Embryonic facial prominence (tissue), 1 donor: Measurements from ENCODE around the gene CECR2.
A peak's percentile ranks its signal among the peaks of the same experiment; 100 is the strongest.

Experiments
- DNase-seq: peaks from one replicate; pipeline ENCODE4 v3.0.0-alpha.2; 2016; ENCODE audit errors: extremely low spot score

The CECR2 gene

DNA sequence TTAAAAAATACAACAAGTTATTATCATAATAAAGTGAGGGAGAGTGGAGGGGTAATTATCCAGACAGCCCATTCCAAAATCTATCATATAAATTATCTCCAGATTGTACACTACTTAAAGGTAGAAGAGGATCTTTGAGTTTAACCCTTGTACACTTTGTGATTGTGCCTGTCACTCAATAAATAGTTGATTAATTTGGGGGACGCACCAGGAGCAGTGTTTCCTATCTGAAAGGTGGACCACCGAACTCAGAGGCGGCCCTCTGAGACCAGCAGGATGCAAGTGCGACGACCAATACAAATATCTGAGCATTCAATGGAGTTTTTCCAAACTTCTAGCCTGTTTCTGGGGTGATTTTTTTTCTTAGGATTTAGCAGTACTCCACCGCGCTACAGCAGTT is 1.1 kb upstream of the CECR2 start:
- DNase-seq, result no peak

DNA sequence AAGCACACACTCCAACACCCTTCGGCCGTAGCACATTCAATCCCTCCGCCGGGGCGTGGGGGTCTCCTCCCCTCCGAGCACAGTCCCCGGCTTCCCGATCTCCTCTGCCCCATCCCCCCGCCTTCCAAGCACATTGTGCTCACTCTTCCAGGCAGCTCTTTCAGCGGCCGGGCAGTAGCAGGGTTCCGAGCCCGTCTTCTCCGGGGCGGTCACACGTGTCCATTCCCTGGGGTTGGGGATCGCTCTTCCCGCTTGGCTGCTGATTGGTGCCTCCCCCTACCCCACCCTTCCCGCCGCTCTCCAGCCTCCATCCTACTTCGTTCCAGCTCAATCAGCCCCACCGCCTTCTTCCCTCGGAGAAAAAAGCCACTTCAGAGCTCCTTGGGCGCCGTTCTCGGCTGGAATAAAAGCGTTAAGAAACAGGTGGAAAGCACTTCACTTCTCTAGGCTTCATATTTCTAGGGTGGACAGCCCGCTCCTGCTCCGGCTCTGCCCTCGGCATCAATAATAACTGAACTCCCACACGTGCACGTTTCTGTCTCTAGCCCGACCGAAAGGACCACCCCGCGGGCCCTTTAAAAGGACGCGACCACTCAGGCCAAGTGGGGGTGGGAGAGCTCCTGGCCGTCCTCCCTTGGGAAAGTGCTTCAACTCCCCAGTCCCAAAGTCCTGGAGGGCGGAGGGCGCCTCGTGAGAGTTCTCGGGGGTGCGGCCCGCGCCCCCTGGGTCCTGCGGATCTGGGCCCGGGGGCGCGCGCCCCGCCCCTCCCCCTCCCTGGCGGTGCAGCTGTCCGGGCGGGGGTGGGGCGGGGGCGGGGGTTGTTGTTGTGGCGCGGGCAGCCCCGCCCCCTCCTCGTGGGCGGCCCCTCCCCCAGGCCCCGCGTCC is 464 bp upstream of the CECR2 start:
- DNase-seq, result no peak

DNA sequence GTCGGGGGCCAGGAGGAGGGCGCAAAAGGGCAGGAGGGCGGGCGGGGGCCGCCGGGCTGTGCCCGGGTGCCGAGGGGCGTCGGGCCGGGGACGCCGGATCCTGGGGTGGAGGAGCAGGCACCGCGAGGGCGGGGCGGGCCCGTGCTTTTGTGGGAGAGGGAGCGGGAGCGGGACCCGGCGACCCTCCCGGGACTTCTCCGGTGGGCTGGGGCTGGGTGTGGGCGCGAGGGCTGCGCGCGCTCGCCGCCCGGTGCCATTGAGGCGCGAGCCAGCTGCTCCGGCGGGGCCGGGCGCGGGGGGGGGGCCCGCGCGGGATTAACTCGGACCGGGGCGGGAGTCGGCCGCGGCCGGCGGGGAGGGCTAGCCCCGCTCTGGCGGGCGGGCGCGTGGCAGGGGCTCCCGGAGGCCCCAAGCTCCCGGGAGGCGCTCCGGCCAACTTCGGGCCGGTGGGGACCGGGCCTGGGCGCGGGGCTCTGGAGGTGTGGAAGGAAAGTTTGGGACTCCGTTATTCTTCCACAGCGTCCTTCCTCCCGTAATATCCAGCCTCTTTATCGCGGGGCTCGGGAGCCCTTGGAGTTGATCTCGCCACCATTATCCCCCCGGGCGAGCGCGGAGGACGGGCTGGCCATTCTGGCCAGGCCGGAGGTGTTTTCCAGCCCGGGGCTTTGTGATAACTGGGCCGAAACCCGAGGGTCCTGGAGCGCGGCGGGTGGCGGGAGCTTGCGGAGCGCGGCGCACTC is 936 bp downstream of the CECR2 start:
- no peak for DNase-seq

DNA sequence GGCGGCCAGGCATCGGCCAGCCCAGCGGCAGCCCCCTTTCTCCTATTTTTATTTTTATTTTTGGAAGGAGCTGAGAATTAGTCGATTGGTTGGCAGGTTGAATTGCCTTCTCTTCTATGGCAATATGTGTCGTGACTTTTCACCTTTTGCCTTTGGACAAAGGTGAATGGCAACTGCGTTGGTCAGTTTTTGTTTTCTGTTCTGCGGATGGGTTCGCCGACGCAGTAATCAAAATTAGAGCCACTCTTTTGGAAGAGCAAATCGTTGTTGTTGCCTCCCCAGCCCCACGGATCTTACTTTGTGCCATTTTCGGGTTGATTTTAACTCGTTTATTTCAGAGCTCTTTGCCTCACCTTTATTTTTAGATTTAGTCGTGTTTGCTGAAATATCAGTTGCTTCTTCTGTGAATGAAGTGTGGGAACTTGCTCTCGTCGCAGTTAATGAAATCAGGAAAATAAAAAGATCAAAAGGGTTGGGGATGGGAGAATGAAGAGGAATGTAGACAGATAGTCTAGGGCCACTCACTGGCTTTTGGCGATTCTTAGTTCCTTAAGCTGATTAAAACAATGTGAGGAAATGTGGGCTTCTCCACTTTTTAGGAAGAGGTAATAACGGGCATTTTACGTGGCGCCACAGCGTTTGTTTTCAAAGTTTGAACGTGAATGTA is 1.6 kb downstream of the CECR2 start:
- no peak for DNase-seq

DNA sequence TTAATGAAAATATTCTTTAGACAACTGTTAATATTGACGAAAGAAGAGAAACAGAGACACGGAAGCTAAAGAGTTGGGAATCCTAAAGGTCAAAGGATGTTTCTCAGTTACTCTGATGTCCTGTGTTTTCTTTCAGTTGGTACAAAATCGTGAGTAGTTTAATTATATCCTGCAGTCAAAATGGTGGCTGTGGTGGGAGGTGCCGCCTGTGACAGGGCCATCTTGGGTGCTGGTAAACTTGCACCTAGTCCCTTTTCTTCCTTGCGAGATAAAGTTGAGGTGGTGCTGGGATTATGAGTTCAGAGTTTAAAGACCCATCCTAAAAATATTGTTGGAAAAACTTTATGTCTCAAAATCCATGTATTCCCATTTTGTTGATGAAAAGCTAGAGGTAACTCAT is 2.2 kb downstream of the CECR2 start:
- DNase-seq, result no peak

DNA sequence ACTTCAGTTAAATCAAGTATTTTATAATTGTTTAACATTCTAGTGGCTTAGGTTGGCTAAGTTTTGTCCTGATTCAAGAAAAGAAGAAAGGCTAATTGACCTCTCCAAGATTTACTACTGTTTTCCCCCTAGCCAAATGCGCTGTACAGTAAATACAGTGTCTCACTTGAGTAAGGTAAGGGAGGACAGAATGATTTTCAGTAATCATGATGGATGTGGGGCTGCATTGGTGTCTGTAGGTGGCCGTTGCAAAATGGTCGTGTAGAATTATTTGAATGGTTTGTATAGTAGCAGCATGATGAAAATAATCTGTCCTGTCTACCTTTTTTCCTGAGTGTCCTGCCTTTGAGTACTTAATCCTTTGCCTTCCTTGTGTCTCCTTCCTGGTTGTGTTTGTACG is 4.6 kb downstream of the CECR2 start:
- no peak for DNase-seq

DNA sequence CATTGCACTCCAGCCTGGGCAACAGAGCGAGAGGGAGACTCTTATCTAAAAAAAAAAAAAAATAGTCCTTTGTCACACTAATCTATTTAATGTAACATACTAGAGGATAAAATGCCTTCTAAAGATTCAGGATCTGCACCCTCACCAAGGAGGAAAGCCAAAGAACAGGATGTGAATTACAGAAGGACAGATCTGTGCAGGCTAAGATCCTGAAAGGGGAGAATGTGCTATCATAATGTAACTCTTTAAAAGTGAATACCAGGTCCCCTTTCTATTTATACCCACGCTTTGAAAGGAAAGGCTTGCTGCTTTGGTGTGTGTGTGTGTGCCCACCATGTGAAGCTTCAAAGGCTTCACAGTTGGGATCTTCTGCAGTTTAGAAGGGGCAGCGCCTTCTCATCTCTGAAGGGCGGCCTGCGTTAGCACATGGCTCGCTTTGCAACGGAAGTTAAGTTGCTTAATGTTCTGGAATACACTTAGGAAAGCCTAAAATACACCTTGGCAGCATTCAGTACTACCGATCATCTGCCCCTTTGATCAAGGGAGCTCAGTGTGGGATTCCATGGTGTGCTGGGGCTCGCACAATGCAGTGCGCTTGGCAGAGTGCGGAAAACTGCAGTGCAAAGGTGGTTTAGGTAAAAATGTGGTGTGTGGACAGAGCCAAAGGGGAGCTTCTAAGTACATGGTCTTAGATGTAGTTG is 6.8 kb downstream of the CECR2 start:
- no peak for DNase-seq

DNA sequence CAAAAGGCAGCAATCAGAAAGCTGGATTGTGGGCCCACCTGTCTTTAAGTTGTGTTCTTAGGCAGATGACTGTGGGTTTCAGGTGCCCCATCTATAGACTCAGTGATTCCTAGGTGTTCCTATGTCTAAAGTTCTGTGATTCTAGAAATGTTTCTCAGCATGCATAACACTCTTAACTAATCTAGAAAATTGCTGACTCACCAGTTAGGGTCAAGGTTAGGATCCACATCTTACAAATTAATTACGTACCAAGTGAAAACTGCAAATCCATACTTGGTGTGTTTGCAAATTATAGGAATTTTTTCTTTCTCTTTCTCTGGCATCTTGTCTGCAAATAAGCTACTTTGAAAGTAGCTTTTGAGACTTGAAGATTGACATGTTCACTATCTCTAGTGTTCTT is 7.7 kb downstream of the CECR2 start:
- DNase-seq, result no peak

DNA sequence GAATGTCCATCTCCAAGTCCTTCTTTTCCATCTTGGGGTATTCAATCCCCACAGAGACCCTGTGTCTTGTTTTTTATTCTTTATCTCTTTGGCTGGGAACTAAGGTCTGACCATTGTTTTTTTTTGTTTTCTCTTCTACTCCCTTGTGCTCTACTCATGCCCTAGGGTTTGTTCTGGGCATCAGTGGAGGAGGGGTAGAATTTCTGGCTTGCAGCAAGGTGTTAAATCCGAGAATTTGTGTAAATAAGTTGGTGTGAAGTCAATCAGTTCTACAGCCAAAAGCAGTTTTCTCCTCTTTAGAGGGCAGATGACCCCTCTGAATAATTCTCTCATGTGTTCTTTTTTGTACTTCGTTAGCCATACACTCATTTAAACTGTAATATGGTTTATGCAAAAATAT is 10.7 kb downstream of the CECR2 start:
- DNase-seq, result no peak

DNA sequence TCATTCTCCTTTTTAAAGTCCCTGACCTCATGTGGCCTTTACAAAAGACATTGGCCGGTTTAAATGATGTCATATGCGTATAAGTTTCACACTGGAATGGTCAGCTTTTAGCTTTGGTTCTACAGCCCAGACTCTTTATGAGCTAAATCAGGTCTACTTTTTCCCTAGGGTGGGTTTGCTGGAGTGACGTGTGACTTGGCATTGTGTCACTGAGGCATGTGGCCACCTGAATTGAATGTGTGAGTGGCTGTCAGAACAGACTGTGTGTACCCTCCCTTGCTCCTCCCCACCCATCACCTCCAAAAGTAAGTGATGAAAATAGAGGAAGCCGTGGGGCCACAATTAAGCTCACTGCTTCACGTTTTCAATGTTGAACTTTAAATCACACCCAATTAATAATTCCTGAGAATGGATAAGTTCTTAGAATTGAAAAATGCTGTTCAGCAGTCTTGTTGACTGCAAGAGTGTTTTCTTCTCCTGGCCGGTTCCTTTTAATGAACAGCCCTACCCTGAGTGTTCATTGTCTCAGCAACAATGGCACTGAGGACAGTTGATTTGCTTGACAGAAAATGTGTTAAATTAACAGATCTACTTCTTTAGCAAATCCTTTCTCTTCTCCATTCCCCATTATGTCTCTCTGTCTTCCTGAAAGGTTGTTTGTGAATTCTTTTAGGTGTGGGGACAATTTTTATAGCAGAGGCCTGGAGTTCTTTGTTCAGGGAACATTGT is 11.3 kb downstream of the CECR2 start:
- DNase-seq, result peak; percentile 33

DNA sequence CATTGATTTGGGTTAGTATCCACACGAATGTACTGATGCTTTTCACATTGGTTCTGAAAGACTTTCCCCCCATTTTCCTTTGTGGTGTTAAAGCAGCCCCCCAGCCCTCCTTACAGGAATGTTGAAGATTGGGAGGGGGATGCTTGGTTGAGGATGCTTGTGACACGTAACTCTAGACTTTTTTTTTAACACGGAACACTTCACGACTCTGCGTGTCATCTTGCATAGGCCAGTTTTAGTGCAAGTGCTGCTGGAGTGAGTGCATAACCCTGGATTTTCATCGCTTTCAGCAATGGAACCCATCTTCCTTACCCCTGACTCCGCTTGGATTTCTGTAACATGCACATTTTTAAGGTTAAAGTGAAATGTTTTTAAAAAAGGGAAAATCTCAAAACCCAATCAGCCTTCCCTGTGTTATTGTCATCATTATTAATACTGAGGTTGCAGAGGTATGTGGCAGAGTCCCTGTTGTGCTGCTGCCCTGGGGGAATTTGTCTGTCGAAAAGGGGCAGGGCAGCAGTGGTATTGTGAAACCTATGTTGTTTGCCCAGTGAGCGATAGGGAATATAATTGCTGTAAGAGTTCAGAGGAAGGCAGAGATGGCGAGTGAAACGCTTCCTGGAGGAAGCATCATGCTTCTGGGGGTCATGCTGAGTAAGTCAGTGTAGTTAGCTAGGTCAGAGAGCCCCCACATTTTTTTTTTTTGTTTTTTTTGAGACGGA is 12.1 kb downstream of the CECR2 start:
- no peak for DNase-seq

DNA sequence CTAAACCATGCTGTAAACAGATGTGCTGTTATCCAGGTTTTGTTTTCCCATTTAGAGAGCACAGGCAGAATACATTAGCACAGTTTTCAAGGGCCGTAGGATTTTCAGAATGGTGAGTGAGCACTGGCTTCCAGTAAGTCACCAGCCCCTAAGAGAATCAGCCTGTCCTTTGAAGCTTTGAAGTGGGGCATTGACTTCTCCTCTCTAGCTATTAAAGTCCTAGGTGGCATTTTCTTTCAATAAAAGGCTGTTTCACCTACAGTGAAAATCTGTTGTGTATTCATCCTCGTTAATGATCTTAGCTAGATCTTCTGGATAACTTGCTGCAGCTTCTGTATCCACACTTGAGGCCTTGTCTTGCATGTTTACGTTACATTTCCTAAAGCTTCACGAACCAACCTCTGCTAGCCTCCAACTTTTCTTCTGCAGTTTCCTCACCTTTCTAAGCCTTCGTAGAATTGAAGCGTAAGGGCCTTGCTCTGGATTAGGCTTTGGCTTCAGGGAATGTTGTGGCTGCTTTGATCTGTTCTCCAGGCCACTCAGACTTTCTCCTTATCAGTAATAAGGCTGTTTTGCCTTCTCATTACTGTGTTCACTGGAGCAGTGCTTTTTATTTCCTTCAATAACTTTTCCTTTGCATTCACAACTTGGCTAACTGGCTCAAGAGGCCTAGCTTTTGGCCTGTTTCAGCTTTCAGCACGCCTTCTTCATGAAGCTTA is 15.5 kb downstream of the CECR2 start:
- DNase-seq, result no peak

DNA sequence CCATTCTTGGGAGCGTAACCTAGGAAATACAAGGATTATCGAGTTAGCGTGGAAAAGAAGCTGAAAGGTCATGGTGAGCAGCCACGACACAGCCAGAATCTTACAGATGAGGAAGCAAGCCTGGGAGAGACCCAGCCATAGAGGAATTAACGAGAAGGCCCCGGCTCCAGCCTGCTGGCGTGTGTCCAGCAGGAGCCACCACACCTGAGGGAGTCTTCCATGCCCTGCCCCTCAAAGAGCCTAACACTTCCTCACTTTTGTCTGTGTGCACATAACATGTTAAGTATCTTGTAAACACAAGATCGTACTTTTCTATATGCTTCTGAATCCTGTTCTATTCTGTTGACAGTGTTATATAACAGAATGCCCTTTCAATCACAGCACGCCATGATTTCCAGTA is 18.1 kb downstream of the CECR2 start:
- no peak for DNase-seq

DNA sequence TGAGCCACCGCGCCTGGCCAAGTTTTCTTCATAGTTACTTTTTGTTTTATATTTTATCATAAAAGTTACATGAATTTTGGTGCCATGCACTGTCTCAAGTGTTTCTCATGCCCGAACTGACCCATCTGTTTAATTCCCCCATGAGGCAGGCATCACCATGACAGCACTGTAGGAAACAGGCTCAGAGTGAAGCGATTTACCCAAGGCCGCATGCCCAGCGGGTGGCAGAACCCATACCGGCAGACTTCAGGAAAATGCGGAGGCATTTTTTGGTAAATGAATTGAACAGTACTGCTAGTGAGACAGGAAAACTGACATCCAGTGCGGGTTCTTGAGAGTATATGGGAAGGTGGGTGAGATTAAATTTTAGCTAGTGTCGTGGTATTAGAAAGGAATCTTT is 19.0 kb downstream of the CECR2 start:
- no peak for DNase-seq

DNA sequence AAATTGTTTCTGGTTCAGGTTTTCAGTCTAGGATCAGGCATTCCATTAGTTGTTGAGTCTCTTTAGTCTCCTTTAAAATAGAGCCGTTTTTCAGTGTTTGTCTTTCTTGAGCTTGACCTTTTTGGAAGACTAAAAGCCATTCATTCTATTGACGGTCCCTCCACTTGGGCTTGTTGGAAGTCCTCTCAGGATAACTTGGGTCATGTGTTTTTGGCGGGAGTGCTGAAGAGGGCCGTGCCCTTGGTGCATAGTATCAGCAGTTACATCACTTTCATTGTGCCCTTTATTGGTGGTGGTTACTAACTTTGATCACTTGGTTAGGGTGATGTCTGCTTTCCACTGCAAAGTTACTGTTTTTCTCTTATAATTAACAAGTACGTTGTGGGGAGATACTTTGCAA is 20.8 kb downstream of the CECR2 start:
- DNase-seq, result no peak

DNA sequence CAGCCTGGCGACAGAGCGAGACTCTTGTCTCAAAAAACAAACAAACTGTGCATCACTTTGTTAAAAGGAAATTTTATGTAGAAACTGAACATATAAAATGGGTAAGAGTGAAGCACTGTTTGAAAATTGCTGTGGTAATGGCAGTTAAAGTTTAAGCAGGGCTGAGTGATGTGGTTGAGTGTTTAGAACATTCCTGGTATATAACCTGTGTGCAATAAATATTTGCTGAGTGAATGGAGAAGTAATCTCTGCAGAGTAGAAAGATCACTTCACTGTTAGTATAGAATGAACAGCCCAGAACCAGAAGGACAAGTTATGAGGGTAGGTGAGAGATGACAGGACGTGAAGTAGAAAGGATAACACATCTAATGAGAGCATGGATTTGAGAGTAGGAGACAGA is 27.3 kb downstream of the CECR2 start:
- DNase-seq, result no peak

DNA sequence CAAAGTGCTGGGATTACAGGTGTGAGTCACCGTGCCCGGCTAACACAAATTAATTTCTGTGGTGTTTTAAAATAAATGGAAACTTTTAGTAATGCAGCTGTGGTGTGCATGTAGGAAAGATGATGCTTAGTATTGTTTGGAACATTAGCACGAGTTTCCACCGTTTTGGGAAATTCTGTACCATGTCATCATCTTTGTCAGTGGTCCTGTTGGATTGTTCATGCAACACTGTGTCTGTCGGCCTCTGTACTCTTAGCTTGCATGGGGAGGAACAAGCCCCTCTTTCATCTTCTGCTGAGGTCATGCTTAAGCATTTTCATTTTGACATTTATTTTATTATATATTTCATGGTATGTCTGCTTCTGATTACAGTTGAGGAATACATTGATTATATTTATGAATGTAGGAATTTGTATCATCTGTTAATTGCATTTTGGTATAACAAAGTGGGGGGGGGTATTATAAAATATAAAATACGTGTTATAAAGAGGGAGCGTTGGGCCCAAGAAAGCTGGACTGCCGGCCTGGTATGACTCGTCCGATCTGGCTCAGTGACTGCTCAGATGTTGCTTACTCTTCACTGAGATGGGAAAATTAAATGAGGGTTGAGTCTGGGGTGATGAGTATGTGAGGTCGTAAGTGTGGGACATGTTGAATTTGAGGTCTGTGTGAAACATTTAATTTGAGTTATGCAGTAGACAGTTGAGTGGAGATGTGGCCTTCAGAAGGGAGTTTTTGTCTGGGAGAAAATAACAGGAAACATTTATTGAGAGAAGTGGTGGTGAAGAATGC is 28.7 kb downstream of the CECR2 start:
- DNase-seq, result no peak

DNA sequence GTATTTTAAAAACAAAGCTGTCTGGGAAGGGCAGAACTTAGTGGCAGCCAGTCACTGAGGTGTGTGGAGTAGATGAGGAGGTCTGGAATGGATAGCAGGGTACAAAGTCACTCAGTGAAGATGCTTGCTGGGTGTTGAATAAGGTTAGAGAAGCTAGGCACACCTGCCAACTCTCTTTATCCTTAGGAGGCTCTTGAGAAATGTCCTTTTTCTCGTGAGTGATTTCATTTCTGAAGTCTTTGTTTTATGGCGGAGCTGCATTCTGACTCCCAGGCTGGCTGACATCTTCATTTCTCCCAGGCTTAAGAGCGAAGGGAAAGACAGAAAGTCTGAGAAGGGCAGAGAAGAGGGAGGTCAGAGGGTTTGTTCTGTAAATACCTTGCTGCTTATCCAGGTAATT is 31.0 kb downstream of the CECR2 start:
- no peak for DNase-seq

DNA sequence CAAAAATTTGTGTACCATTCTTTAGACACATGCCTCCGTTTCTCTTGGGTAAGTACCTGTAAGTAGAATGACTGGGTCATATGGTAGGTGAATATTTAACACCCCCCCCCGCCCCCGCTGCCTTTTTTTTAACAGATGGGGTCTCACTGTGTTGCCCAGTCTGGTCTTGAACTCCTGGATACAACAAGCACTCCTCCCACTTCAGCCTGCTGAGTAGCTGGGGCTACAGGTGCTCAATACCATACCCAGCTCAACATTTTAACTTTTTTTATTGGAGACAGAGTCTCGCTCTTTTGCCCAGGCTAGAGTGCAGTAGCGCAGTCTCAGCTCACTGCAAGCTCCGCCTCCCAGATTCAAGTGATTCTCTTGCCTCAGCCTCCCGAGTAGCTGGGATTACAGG is 32.5 kb downstream of the CECR2 start:
- DNase-seq, result no peak
